22Rv1 (cell line): ENCODE data around the gene HDGFL3.

Experiments
- CTCF ChIP-seq: fragments of 450-650 bp; IDR thresholded peaks from 2 replicates; pipeline ENCODE4 v1.5.1; 2017; ENCODE audit warnings: mild to moderate bottlenecking
- ZFX ChIP-seq: fragments of 450-650 bp; IDR thresholded peaks from 2 replicates; pipeline ENCODE4 v1.6.1; 2017; ENCODE audit warnings: antibody characterized with exemption, borderline replicate concordance

- TF ChIP-seq CTCF (no peak), ZFX (no peak)
Observed at GRCh38 chr15:83249030-83249343, 41.4 kb upstream of the HDGFL3 start.
